Immature natural killer cell (primary cell): Measurements from ENCODE around the gene DDX17. TPM values are rescaled to one million over a fixed set of nuclear protein-coding genes. Genes with fewer than 3 reads are reported as not detected.

ENCODE experiments used
- DNase-seq, 3 donors: peaks; one replicate each; pipeline ENCODE4 v3.0.0; 2022; ENCODE audit warnings: mixed read lengths in 1 of 3
- H3K27ac Mint-ChIP-seq, 6 donors: one replicate each; pipeline ENCODE4 v1.8.0; 2020; ENCODE audit warnings: mixed read lengths in 6 of 6, mild to moderate bottlenecking in 5 of 6, inconsistent platforms in 4 of 6, moderate library complexity in 3 of 6
- H3K27me3 Mint-ChIP-seq, 3 donors: one replicate each; pipeline ENCODE4 v1.8.0; 2020 to 2021; ENCODE audit warnings: low read depth in 3 of 3, mild to moderate bottlenecking in 3 of 3, mixed read lengths in 3 of 3, moderate library complexity in 3 of 3, inconsistent platforms in 1 of 3
- H3K36me3 Mint-ChIP-seq, 3 donors: one replicate each; pipeline ENCODE4 v1.8.0; 2020; ENCODE audit warnings: mixed read lengths in 3 of 3, inconsistent platforms in 2 of 3, mild to moderate bottlenecking in 2 of 3
- H3K4me1 Mint-ChIP-seq, 2 donors: one replicate each; pipeline ENCODE4 v1.8.0; 2020; ENCODE audit warnings: inconsistent platforms in 2 of 2, mild to moderate bottlenecking in 2 of 2, mixed read lengths in 2 of 2, moderate library complexity in 1 of 2
- H3K4me3 Mint-ChIP-seq, 5 donors: one replicate each; pipeline ENCODE4 v1.8.0; 2020; ENCODE audit warnings: mild to moderate bottlenecking in 5 of 5, mixed read lengths in 5 of 5, inconsistent platforms in 3 of 5, moderate library complexity in 3 of 5
- H3K9me3 Mint-ChIP-seq, 6 donors: one replicate each; pipeline ENCODE4 v1.8.0; 2020; ENCODE audit warnings: mild to moderate bottlenecking in 6 of 6, mixed read lengths in 6 of 6, inconsistent platforms in 4 of 6, moderate library complexity in 3 of 6
- polyA plus RNA-seq, 3 donors: library from polyadenylated mRNA; unstranded; fragments of 300-500 nt; fragmentation: Illumina TruSeq; gene quantifications; one replicate each; pipeline ENCODE4 v1.2.3, GENCODE V29; 2021

DDX17 gene
- polyA plus RNA-seq, result 10 to 100 TPM; 25.9 to 59.1 (median 26.9) TPM

DNA sequence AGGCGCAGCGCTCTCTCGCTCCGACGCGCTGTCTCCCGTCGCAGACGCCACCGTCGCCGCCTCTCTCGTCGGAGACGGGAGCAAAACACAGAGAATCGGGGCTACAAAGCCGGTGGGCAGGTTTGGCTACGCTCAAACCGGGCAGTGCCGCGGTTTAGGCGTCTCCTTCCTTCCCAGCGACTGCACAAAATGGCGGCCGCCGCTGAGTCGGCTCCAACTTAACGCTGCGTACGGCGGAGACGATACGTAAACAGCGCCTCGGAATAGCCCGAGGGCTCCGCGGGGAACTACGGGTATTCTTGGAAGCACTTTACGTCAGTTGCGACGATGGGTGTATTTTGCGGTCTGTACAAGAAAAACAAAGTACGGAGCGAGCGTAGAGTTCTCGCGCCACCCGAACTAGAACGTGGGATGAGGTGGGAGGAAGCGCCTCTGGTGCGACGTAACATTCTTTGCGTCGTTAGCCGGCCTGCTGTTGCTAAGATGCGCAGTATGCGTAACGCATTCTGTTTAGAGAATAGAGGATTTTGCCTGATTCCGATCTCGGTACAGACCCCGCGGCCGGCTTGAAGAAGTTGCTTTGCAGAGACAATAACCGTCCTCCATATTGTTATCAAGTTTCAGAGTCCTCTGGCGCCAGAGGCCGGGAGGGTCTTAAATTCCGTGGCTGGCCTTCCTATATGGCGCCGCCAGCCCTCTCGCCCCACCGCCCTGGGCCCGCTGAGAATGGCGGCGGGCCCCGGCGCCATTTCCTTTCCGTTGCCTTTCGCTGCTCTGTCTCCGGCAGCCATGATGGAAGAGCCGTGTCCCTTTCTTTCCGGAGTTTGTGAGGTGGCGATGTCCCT is at the start of gene DDX17:
Gene DDX17, minus strand, starts transcription at position 194 of the 845 bp plus-strand sequence.
- H3K9me3 Mint-ChIP-seq, result no peaks in the 10 kb centered on the region

GRCh38 chr22:38554281-38554680 is 48.2 kb upstream of the DDX17 start:
- H3K4me1 Mint-ChIP-seq, result no peaks in the 10 kb centered on the region
- no peak overlapping the region for H3K27ac Mint-ChIP-seq
- no peaks in the 10 kb centered on the region for H3K27me3 Mint-ChIP-seq
- H3K9me3 Mint-ChIP-seq, result no peaks in the 10 kb centered on the region
- DNase-seq, result no peak
- H3K4me3 Mint-ChIP-seq, result no peak overlapping the region
- H3K36me3 Mint-ChIP-seq, result no peaks in the 10 kb centered on the region

More for the DNA sequence above, at the start of gene DDX17:
- Mint-ChIP-seq H3K36me3 (peaks cover 8 to 20% (median 9%) of the 10 kb centered on the region in 3 donors), H3K4me1 (peaks cover 58 to 66% of the 10 kb centered on the region in 2 donors), H3K27ac (peak within 1 kb of the TSS; percentile 99 to 100 (median 100)), H3K27me3 (peaks cover 10 to 24% (median 23%) of the 10 kb centered on the region in 3 donors), H3K4me3 (peak within 1 kb of the TSS; percentile 98 to 100 (median 99))
- DNase-seq, result peak; percentile 96 to 98 (median 97)

DNA sequence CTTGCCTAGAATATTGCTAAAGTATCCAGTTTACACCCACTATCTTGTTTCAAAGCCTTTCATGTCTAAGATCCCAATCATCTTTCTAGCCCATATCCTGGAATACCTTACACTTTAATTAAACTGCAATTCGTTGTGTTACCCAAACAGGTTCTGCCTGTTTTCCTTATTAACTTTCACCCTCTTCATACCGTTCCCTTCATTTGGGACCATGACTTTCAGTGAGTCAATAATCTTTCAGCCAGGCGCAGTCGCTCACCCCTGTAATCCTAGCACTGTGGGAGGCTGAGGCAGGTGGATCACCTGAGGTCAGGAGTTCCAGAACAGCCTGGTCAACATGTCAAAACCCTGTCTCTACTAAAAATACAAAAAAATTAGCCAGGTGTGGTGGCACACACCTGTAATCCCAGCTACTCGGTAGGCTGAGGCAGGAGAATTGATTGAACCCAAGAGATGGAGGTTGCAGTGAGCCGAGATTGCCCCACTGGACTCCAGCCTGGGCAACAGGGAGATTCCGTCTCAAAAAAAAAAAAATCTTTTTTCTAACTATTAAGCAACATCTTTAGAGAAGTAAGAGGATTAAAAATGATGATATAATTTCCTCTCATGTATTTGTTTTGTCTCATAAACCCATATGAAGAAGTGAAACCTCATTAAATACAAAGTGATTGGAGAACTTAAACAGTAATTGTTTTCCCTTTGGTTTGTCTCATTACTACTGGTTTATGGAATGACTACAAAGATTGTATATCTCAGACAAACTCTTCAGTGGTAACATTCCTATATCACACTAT is 43.2 kb upstream of the DDX17 start:
- H3K27ac Mint-ChIP-seq, result no peak overlapping the region
- no peak for DNase-seq
- peaks cover 0 to 2% (median 0%) of the 10 kb centered on the region in 6 donors for H3K9me3 Mint-ChIP-seq
- no peaks in the 10 kb centered on the region for H3K4me1 Mint-ChIP-seq
- peaks cover 0 to 4% (median 0%) of the 10 kb centered on the region in 3 donors for H3K27me3 Mint-ChIP-seq
- H3K4me3 Mint-ChIP-seq, result no peak overlapping the region
- H3K36me3 Mint-ChIP-seq, result no peaks in the 10 kb centered on the region

DNA sequence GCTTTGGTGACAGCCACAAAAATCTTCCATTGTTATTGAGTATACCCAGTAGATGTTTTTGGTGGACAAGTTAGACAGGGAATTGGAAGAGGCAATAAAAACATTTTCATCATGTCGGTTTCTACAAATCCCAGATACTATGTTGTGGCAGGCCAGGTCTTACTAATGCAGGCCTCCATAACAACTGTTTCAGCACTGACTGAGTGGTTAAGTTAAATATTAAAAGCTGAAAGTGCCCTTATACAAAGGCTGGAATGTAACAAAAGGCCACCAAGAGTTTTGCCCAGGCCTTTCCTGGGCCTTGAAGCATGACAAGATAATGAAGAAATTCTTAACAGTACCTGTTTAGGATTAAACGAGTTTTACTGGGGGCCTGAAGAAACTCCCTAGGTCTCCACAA is 34.6 kb upstream of the DDX17 start:
- H3K4me3 Mint-ChIP-seq, result no peak overlapping the region
- H3K27me3 Mint-ChIP-seq, result peaks cover 0 to 4% (median 0%) of the 10 kb centered on the region in 3 donors
- H3K36me3 Mint-ChIP-seq, result peaks cover 0 to 9% (median 5%) of the 10 kb centered on the region in 3 donors

GRCh38 chr22:38531251-38531938 is 25.3 kb upstream of the DDX17 start:
- Mint-ChIP-seq H3K4me3 (peak overlapping the region in 1 of 5 donors; percentile 3), H3K27me3 (peaks cover 0 to 1% (median 0%) of the 10 kb centered on the region in 3 donors)
- no peak for DNase-seq

More for the DNA sequence above, 34.6 kb upstream of the DDX17 start:
- peaks cover 0 to 15% (median 8%) of the 10 kb centered on the region in 6 donors for H3K9me3 Mint-ChIP-seq
- H3K4me1 Mint-ChIP-seq, result no peaks in the 10 kb centered on the region
- DNase-seq, result no peak
- H3K27ac Mint-ChIP-seq, result no peak overlapping the region

GRCh38 chr22:38524429-38524828 is 18.3 kb upstream of the DDX17 start:
- Mint-ChIP-seq H3K4me1 (no peaks in the 10 kb centered on the region), H3K9me3 (no peaks in the 10 kb centered on the region), H3K27me3 (peaks cover 0 to 5% (median 0%) of the 10 kb centered on the region in 3 donors), H3K36me3 (no peaks in the 10 kb centered on the region), H3K4me3 (no peak overlapping the region), H3K27ac (no peak overlapping the region)
- DNase-seq, result no peak

More at GRCh38 chr22:38531251-38531938, 25.3 kb upstream of the DDX17 start:
- no peaks in the 10 kb centered on the region for H3K36me3 Mint-ChIP-seq
- peaks cover 4 to 6% of the 10 kb centered on the region in 2 donors for H3K4me1 Mint-ChIP-seq
- peak overlapping the region; percentile 6 to 79 (median 40) for H3K27ac Mint-ChIP-seq
- H3K9me3 Mint-ChIP-seq, result no peaks in the 10 kb centered on the region

DNA sequence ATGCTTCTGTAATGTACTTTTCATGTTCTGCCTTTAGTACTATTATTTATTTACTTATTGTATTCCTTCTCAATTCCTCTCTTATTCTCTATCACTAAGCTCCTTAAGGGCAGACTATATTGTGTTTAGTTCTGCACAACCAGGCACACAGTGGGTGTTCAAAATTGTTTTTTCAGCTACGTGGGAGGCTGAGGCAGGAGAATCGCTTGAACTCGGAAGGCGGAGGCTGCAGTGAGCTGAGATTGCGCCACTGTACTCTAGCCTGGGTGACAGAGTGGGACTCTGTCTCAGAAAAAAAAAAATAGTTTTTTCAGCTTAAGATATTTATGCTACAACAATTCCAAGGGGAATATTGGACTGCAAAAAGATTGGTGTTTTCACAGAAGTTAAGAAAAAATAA is 17.4 kb upstream of the DDX17 start:
- Mint-ChIP-seq H3K36me3 (no peaks in the 10 kb centered on the region), H3K27me3 (peaks cover 0 to 5% (median 0%) of the 10 kb centered on the region in 3 donors), H3K4me3 (no peak overlapping the region), H3K9me3 (no peaks in the 10 kb centered on the region), H3K4me1 (no peaks in the 10 kb centered on the region), H3K27ac (no peak overlapping the region)
- no peak for DNase-seq

DNA sequence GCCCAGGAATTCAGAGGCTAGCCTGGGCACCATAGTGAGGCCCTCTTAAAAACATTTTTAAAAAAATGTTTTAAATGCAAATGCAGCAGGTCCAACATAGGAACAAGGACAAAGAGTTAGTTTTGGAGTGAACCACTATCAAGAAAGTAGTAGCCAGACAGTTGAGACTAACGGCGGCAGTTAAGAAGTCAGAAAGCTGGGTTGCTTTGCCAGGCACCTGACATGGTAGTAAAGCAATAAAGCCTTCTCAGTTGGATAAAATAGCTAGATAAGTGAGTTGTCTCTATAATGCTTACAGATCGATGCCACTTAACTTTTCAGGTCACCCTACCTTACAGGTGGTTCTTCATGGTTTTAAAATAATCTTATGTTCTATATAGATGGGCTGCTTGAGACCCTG is 16.9 kb upstream of the DDX17 start:
- no peak for DNase-seq
- no peaks in the 10 kb centered on the region for H3K36me3 Mint-ChIP-seq
- H3K27ac Mint-ChIP-seq, result no peak overlapping the region
- H3K9me3 Mint-ChIP-seq, result no peaks in the 10 kb centered on the region
- peaks cover 0 to 5% (median 0%) of the 10 kb centered on the region in 3 donors for H3K27me3 Mint-ChIP-seq
- H3K4me3 Mint-ChIP-seq, result no peak overlapping the region
- H3K4me1 Mint-ChIP-seq, result no peaks in the 10 kb centered on the region

DNA sequence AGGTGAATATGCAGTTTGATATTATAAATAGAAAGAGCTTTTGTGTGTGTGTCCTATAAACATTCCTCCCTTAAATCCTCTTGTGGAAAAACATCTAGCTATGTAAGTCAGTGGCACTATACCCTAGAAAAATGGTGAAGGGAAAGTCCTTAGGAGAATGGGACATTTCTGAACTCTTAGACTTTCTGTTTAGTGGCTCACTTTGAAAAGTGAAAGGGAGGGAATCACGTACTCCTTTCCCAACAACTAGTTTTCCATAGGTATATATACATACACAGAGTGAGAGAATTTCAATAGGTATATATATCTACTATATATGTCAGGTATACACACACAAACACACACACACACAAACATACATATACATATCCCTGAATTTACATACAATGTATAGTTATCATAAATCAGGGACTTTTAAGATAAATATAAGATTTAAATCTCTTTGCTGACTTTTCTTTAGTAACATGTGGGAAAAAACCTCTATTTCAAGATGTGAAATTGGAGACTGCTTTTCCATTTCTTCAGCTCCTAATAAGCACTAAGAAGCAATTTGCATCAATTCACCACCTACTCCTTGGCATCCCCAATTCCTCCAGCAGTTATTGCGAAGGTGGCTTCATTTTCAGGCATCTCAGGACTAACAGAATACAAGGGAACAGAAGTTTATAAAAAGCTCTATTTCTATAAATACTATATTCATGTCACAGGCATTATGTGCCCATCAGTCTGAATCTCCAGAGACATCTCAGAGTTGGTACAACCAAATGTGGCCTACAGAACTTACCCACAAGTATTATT is 13.5 kb upstream of the DDX17 start:
- no peaks in the 10 kb centered on the region for H3K4me1 Mint-ChIP-seq
- no peak for DNase-seq
- H3K27me3 Mint-ChIP-seq, result peaks cover 0 to 4% (median 0%) of the 10 kb centered on the region in 3 donors
- H3K36me3 Mint-ChIP-seq, result no peaks in the 10 kb centered on the region
- H3K4me3 Mint-ChIP-seq, result no peak overlapping the region
- H3K9me3 Mint-ChIP-seq, result no peaks in the 10 kb centered on the region
- no peak overlapping the region for H3K27ac Mint-ChIP-seq

DNA sequence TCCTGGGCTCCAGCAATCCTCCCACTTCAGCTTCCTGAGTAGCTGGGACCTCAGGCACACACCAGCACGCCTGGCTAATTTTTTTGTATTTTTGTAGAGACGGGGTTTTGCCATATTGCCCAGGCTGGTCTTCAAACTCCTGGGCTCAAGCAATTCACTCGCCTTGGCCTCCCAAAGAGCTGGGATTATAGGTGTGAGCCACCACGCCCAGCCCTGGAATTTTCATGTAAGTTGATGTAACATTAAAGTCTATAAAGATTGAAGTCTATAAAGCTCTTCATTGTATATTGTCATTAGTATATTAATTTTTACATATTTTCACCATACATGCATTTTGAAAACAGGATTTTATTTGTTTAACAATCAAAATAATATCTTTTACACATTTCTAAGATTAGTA is 12.5 kb upstream of the DDX17 start:
- no peak for DNase-seq
- no peaks in the 10 kb centered on the region for H3K36me3 Mint-ChIP-seq
- peaks cover 0 to 4% (median 0%) of the 10 kb centered on the region in 3 donors for H3K27me3 Mint-ChIP-seq
- no peaks in the 10 kb centered on the region for H3K4me1 Mint-ChIP-seq
- no peaks in the 10 kb centered on the region for H3K9me3 Mint-ChIP-seq
- H3K27ac Mint-ChIP-seq, result no peak overlapping the region
- no peak overlapping the region for H3K4me3 Mint-ChIP-seq

DNA sequence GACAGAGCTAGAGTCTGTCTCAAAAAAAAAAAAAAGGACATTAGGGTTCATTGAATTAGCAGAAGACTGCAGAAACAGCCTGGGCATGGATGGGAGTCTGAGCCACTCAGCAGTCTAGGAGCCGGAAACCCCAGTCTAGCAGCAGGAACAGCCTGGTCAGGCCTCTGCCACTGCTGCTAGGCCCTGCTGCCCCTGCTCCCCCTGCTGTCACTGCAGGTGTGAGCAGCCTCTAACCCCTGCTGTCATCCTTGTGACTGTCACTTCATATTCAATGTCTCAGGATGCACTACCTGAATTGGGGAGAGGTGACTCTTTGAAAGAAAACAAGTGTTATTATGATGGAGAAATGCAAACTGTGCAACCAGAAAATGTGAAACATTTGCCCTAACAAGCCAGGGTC is 7.0 kb upstream of the DDX17 start:
- peaks cover 6 to 8% of the 10 kb centered on the region in 2 donors for H3K4me1 Mint-ChIP-seq
- no peaks in the 10 kb centered on the region for H3K36me3 Mint-ChIP-seq
- H3K27me3 Mint-ChIP-seq, result peaks cover 0 to 5% (median 0%) of the 10 kb centered on the region in 3 donors

GRCh38 chr22:38510416-38510970 is 4.4 kb upstream of the DDX17 start:
- H3K4me3 Mint-ChIP-seq, result no peak overlapping the region
- H3K36me3 Mint-ChIP-seq, result no peaks in the 10 kb centered on the region
- no peak for DNase-seq
- H3K27me3 Mint-ChIP-seq, result peaks cover 6 to 16% (median 11%) of the 10 kb centered on the region in 3 donors
- H3K27ac Mint-ChIP-seq, result no peak overlapping the region
- peaks cover 18 to 24% of the 10 kb centered on the region in 2 donors for H3K4me1 Mint-ChIP-seq
- H3K9me3 Mint-ChIP-seq, result no peaks in the 10 kb centered on the region

More for the DNA sequence above, 7.0 kb upstream of the DDX17 start:
- Mint-ChIP-seq H3K9me3 (no peaks in the 10 kb centered on the region), H3K27ac (no peak overlapping the region), H3K4me3 (no peak overlapping the region)
- DNase-seq, result peak; percentile 39 to 60 (median 51)
